Esophagus squamous epithelium (tissue), 5 donors: ENCODE data around the gene MAPK8IP3. TPM values are rescaled to one million over a fixed set of nuclear protein-coding genes. Genes with fewer than 3 reads are reported as not detected.

Source experiments
- DNase-seq: peaks from one replicate; lab custom pipeline; 2025; lab: John Stamatoyannopoulos, UW
- H3K27ac ChIP-seq, 4 donors: fragments of 200-600 bp; sonication (generic); one replicate each; pipeline ENCODE4 v1.5.1; 2016 to 2019; ENCODE audit warnings: mild to moderate bottlenecking in 1 of 4
- H3K27me3 ChIP-seq, 4 donors: fragments of 200-600 bp; sonication (generic); 1 replicate in 3 of 4; 2 replicates in 1 of 4; pipeline versions ENCODE4 v1.5.1 to v1.6.0; 2017 to 2021; ENCODE audit warnings: antibody characterized with exemption in 1 of 4
- H3K36me3 ChIP-seq, 3 donors: fragments of 200-600 bp; sonication (generic); one replicate each; pipeline ENCODE4 v1.5.1; 2016 to 2019
- H3K4me1 ChIP-seq, 3 donors: fragments of 200-600 bp; sonication (generic); one replicate each; pipeline ENCODE4 v1.5.1; 2017 to 2019
- H3K4me3 ChIP-seq, 4 donors: fragments of 200-600 bp; sonication (generic); 1 replicate in 3 of 4; 2 replicates in 1 of 4; pipeline ENCODE4 v1.5.1; 2016 to 2019; ENCODE audit warnings: mild to moderate bottlenecking in 2 of 4, moderate library complexity in 1 of 4
- H3K9me3 ChIP-seq, 3 donors: fragments of 200-600 bp; sonication (generic); one replicate each; pipeline ENCODE4 v1.5.1; 2016 to 2019
- POLR2A ChIP-seq, 4 donors: fragments of 450-650 bp; IDR thresholded peaks; one replicate each; pipeline ENCODE4 v1.6.1; 2017; ENCODE audit warnings: antibody characterized with exemption in 4 of 4, mild to moderate bottlenecking in 4 of 4, moderate library complexity in 3 of 4
- WGBS, 2 donors: methylation state at CpG; one replicate each; pipeline ENCODE4 v1.1.5; 2018; 5-methylcytosine and 5-hydroxymethylcytosine counted together
- intact Hi-C: fragments of 100-400 bp; cut with DNase I; formaldehyde crosslinking; loops from one replicate; pipeline ENCODE4 v1.15.0; 2022
- total RNA-seq, 4 donors: library from RNA; depleted of rRNA; stranded (reverse); fragments of >200 nt; gene quantifications; one replicate each; pipeline ENCODE4 v1.1.0, GENCODE V29; 2016
- TF ChIP-seq, protein P1 (sequence below), 6 experiments: fragments of 450-650 bp in 4 of 6; fragments of 200-600 bp in 2 of 6; sonication (generic) in 2 of 6; IDR thresholded peaks; one replicate each; pipeline ENCODE4 v1.5.1; 2016 to 2019; ENCODE audit warnings: antibody characterized with exemption in 6 of 6, mild to moderate bottlenecking in 4 of 6, moderate library complexity in 4 of 6
- donor health status: DM: yes; HTN: yes; CAD: no.

The MAPK8IP3 gene
- total RNA-seq, 4 donors from 2014 or later: 8.6 to 37.6 (median 24.7) TPM

DNA sequence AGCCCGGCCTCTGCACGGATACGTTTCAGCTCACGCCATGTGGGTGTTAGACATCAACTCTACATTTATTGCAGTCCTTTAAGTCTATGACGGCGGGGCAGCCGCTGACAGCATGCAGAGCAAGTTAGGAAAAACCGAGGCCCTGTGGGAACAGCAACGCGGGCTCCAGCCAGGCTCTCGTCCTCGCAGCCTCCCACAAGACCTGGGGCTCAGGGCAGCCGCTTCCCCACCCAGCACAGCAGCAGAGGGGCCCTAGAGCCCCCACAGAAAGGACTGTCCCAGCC lies 70.6 kb downstream of the MAPK8IP3 start:
- H3K9me3 ChIP-seq: no peaks in the 10 kb centered on the region
- H3K27me3 ChIP-seq: no peaks in the 10 kb centered on the region
- no peak for DNase-seq
- peak overlapping the region in 2 of 4 donors; percentile 13 to 44 for H3K27ac ChIP-seq
- peaks cover 26 to 83% (median 29%) of the 10 kb centered on the region in 3 donors for H3K4me1 ChIP-seq
- no CpG with 5 or more reads among the region's 13 CpGs for WGBS, 2 donors
- intact Hi-C loops: no loop called here
- no peak overlapping the region for H3K4me3 ChIP-seq
- TF ChIP-seq POLR2A (IDR thresholded peaks at IDR 0.05): no peak
- TF ChIP-seq, protein P1, sequence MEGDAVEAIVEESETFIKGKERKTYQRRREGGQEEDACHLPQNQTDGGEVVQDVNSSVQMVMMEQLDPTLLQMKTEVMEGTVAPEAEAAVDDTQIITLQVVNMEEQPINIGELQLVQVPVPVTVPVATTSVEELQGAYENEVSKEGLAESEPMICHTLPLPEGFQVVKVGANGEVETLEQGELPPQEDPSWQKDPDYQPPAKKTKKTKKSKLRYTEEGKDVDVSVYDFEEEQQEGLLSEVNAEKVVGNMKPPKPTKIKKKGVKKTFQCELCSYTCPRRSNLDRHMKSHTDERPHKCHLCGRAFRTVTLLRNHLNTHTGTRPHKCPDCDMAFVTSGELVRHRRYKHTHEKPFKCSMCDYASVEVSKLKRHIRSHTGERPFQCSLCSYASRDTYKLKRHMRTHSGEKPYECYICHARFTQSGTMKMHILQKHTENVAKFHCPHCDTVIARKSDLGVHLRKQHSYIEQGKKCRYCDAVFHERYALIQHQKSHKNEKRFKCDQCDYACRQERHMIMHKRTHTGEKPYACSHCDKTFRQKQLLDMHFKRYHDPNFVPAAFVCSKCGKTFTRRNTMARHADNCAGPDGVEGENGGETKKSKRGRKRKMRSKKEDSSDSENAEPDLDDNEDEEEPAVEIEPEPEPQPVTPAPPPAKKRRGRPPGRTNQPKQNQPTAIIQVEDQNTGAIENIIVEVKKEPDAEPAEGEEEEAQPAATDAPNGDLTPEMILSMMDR (IDR thresholded peaks at IDR 0.05): no peak
- H3K36me3 ChIP-seq: peaks cover 6 to 67% (median 28%) of the 10 kb centered on the region in 3 donors

DNA sequence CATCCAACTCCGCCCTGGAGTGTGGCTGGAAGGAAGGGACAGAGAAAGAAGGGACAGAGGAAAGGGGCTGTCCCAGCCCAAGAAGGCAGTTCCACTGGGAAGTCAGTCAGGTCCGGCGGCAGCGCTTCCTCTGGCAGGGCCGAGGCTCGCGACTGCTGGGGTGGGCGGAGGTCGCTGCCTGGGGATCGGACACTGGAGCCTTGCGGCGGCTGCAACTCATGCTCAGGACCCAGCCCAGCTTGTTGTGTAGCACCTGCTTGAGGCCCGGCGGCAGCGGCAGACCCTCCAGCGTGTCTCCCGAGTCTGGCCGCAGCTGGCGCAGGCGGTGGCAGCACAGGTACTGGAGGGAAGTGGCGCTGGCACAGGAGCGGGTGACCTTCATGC lies 71.0 kb downstream of the MAPK8IP3 start:
- TF ChIP-seq, protein P1 (IDR thresholded peaks at IDR 0.05): no peak
- TF ChIP-seq POLR2A (IDR thresholded peaks at IDR 0.05): no peak
- 87% methylated on average over 3 of the region's 22 CpGs; no CpG with 5 or more reads in 1 of the 2 donors for WGBS, 2 donors

DNA sequence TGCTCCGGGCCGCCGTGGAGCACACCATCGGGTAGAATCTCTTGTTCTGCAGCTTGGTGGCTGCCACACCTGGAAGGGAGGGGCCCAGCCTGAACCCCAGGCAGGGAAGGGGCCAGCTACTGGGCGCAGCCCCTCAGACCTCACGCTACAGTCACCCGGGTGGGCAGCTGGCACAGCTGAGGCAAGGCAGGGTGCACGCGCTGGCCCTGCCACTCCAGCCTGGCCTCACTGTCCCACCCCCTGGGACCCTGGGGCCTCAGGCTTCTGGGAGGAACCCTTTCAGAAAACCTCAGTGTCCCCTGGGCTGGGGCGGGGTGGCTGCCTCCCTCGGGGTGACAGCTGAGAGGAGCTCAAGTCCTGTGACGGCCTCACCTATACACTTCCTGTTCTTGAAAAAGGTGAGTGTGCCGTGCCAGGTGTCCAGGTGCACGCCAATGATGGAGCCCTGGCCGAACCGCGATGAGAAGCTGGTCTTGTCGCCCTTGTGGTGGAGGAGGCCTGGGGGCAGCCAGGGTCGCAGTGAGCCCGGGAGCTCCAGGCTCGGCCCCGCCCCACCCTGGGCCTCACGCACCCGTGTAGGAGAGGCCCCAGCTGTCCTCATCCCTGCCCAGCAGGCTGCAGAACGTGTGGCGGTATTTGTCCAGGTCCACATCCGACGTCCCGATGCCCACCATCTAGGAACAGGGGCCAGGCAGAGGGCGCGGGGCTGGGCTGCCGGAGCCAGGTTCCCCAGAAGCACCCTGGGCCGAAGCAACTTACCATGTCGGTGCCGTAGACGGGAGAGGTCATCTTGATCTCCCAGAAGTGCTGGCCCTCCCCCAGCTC lies 71.6 kb downstream of the MAPK8IP3 start:
- H3K27me3 ChIP-seq: no peaks in the 10 kb centered on the region
- WGBS, 2 donors: 60% methylated on average over 1 of the region's 36 CpGs; no CpG with 5 or more reads in 1 of the 2 donors
- H3K4me3 ChIP-seq: no peak overlapping the region
- peak overlapping the region in 2 of 4 donors; percentile 28 to 44 for H3K27ac ChIP-seq
- TF ChIP-seq, protein P1 (IDR thresholded peaks at IDR 0.05): no peak
- TF ChIP-seq POLR2A (IDR thresholded peaks at IDR 0.05): no peak
- no peak for DNase-seq
- H3K36me3 ChIP-seq: peaks cover 6 to 67% (median 28%) of the 10 kb centered on the region in 3 donors
- intact Hi-C loops: no loop called here
- no peaks in the 10 kb centered on the region for H3K9me3 ChIP-seq
- H3K4me1 ChIP-seq: peaks cover 25 to 78% (median 27%) of the 10 kb centered on the region in 3 donors

More for the DNA sequence above, 71.0 kb downstream of the MAPK8IP3 start:
- Histone ChIP-seq H3K27me3 (no peaks in the 10 kb centered on the region), H3K9me3 (no peaks in the 10 kb centered on the region), H3K36me3 (peaks cover 6 to 67% (median 28%) of the 10 kb centered on the region in 3 donors), H3K27ac (peak overlapping the region in 2 of 4 donors; percentile 13 to 44), H3K4me1 (peaks cover 27 to 83% (median 29%) of the 10 kb centered on the region in 3 donors), H3K4me3 (no peak overlapping the region)
- DNase-seq: no peak
- intact Hi-C loops: no loop called here

GRCh38 chr16:1778200-1779179 lies 72.5 kb downstream of the MAPK8IP3 start:
- DNase-seq: no peak
- peaks cover 6 to 67% (median 28%) of the 10 kb centered on the region in 3 donors for H3K36me3 ChIP-seq
- WGBS, 2 donors: 65 to 68% methylated on average over 2 to 4 of the region's 34 CpGs
- H3K4me3 ChIP-seq: no peak overlapping the region
- no peaks in the 10 kb centered on the region for H3K9me3 ChIP-seq
- H3K4me1 ChIP-seq: peaks cover 27 to 77% (median 28%) of the 10 kb centered on the region in 3 donors
- H3K27me3 ChIP-seq: no peaks in the 10 kb centered on the region
- TF ChIP-seq, protein P1 (IDR thresholded peaks at IDR 0.05): no peak
- H3K27ac ChIP-seq: peak overlapping the region in 3 of 4 donors; percentile 31 to 97 (median 57)
- intact Hi-C loops: no loop called here
